GM18870 (cell line): ENCODE measurements around the gene DNAJA4.

ENCODE experiments used
- ATAC-seq: cut with Tn5 transposase; IDR thresholded peaks from one replicate; pipeline ENCODE4 v1.9.1; 2021; ENCODE audit warnings: moderate library complexity; ENCODE audit not compliant: unreplicated experiment

DNAJA4 gene

DNA sequence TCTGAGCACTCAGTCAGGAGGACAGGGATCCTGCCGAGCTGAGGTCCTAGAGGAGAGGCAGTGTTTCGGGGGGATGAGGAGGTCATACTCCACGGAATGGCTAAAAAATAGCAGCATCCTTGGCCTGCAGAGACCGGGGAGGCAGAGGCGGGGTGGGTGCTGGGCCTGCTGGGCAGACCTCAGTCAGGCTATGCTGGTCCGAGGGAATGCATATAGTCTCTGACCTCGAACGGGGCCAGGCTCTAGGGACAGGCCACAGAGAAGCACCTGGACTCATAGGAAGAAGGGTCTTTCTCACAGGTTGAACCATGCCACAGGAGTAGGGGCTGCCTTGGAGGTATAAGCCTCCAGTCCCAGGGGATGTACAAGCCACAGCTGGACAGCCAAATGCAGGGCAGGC lies 49.0 kb downstream of the DNAJA4 start:
- ATAC-seq = no peak

DNA sequence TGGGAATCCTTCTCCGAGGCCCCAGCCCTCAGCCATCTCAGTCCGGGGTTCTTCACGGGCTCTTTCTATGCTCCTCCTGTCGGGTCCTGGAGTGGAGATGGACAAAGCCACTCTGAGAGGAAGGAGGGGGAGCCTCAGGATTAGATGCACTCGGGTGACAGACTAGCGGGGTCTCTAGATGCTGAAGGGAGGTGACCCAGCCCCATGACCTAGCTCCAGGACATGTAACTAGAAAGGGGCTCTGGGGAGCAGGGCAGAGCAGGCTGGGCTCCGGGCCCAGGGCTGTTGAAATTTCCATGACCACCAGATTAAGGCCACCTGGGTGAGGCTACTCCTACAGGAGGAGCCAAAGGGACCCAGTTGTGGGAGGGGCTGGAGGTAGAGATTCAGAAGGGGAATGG lies 49.8 kb downstream of the DNAJA4 start:
- no peak for ATAC-seq

DNA sequence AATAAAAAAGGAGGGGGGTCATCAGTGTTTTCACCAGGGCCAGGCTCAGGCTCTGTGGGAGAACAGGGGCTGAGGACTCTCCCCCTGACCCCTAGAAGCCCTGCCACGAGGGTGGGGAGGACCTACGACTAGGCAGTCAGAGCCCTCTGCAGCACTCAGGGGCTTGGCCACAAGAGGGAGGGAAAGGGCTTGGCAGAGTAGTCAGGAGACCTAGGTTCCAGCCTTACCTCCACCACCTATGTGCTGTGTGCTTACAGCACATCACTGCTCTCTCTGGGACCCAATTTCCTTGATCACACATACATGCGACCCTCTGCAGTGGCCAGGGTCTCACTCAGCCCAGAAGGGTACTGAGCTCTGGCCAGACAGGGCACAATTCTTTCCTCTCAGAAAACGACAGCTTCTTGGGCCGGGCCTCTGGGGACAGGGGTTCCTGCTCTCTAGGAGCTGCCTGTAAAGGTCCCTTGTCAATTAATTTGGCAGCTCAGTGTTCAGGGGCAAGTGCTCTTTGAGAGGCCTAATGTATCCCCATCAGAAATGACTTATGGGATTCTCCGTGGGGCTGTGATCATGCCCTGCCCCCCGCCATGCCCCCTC lies 51.4 kb downstream of the DNAJA4 start:
- ATAC-seq = no peak

- ATAC-seq = no peak
These were observed 52.1 kb downstream of the DNAJA4 start for GRCh38 chr15:78316283-78317083.

GRCh38 chr15:78317145-78317836 lies 52.9 kb downstream of the DNAJA4 start:
- no peak for ATAC-seq

DNA sequence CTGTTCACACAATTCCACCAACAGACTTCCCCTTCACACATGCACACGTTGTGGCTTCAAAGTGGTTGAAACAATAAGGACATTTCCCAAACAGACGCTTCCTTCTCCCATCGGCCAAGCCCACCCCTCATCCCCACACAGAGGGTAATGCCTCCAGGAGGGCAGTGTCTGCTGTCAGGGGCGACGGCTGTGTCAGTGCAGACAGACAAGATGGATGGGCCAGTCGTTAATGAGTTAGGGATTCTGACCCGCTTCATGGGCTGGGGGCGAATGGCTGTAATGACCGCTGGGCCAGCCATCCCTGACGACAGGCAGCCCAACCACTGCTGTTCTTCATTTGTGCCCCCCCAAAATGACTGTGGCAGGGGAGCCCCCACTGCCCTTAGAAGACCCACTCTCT lies 55.2 kb downstream of the DNAJA4 start:
- no peak for ATAC-seq

DNA sequence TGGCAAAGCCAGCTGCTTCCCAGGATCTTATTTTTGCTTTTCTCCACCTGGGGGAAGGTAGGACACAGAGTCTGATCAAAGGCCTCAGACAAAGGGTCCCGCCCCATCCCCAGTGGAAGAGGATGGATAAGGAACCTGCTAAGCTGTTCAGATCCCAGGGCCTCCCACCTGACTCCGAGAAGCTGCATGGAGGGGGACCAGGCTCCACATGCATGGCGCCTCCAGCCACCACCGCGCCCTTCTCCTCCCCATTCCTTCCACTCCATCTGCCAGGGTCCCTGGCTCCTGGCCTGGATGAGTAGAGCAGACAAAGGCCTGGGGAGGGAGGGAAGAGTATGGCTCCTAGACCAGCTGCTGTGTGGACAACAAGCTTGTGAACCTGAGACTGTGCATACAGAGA lies 55.8 kb downstream of the DNAJA4 start:
- no peak for ATAC-seq

GRCh38 chr15:78321041-78321570 lies 56.7 kb downstream of the DNAJA4 start:
- ATAC-seq = no peak

- no peak for ATAC-seq
These were observed 57.4 kb downstream of the DNAJA4 start for GRCh38 chr15:78321786-78322185.

- no peak for ATAC-seq
These were observed 57.9 kb downstream of the DNAJA4 start for GRCh38 chr15:78322243-78322642.

DNA sequence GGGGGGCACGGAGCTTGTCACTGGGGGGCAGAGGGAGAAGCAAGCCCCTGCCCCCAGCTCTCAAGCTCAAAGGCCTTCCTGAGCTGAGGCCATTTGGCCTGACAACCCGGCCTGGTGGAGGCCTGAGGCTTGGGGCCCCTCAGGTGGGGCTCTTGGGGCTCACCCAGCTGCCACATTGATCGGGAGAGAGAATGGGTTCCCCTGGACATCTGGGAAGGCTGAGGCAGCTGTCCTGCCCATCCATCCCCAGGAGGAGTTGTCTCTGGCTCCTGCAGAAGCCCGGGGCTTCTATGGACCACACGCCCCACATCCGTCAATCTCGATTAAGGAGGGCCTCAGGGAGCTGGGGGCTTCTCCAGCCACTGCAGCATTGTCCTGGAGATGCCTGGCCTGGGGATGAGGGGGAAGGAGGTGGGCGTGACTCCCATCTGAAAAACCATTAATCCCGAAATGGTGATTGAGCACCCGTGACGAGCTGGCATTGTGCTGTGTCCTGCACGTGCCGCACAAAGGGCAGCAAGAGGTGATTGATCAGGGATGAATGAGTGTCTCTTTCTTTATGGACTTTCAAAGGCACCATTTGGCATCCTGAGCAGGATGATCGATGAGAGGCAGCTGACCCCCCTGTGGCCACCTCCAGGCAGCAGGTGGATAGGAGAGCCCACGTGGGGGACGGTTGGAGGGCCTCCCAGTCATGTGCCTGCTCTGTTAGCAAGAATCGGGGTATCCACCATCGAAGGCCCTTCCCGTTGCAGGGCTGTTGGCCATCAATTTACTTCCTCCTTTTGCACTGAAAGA lies 58.6 kb downstream of the DNAJA4 start:
- ATAC-seq = no peak

DNA sequence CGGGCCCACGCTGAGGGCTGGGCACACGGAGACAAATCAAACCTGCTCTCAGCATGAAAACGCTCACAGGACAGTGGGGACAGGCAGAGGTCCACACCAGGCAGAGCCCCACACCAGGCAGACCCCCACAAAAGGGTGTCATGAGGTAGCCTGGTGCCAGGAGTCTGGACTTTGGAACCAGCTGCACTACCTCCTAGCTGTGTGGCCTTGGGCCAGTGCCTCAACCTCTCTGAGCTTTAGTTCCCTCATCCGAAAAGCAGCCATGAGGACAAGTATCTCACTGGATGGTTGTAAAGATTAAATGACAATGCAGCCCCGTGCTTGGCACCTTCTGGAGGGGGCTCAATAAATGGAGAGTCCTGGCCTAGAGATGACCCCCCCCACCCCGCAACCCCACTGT lies 59.3 kb downstream of the DNAJA4 start:
- ATAC-seq = no peak

- ATAC-seq = no peak
These were observed 59.8 kb downstream of the DNAJA4 start for GRCh38 chr15:78324144-78324543.

DNA sequence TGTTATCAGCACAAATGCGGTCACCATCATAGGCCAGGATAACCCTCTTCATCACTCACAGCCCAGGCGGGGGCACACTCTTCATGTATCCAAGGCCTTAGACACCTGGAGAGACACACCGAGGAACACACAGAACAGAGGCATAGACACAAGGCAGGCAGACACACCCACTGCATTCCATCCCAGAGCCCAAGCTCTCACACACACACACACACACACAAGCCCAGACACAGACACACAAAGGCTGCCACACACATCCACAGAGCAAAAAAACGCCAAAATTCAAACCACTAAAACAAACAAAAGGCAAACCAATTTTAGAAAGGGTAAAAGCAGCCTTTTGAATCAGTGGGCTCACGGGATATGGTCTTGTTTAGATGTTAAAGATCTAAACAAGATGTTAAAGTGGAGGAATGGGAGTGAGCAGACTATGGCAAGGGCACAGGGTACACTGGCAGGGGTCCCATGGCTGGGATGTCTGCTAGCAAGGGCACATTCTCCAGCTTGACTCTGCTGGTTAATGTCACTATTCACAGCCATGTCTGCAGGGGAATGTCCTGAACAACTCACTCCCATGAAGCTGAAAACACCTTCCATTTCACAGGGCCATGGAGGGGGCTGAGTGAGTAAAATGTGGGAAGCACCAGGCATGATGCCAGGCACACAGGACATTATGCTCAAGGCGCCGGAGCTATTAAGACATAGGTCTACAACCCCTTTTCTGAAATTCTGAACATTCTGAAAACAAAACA lies 60.9 kb downstream of the DNAJA4 start:
- ATAC-seq = no peak

DNA sequence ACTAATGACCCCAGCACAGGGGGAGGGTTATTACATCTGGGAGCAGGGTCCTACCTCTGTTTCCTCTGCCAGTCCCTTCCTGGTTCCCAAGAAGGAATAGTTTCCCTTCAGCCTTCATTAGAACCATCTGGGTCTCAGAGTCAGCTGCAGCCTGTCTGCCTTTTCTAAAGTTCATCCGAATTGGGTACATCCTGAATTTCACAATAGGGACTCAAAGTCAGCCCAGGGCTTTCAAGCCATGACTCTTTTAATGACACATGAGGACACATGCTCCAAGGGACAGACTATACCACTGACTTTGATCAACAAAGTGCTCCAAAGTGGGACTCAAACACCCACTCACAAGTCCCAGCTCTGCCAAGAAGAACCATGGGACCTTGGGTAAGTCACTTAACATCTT lies 63.1 kb downstream of the DNAJA4 start:
- no peak for ATAC-seq

DNA sequence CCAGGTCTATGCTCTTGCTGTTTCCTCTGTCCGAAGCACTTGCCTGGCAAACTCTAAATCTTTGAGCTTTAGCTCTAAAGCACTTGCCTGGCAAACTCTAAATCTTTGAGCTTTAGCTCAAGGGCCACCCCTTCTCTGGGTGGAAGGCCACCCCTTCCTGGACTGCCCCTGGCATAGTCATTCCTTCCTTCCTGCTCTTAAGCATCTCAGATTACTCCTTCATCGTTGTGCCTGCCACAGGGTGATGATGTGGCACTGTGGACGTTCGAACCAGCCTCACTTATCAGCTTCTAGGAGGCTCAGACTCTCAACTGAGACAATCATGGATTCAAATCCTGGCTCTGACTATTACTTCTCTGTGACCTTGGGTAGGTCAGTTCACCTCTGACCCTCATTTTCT lies 65.3 kb downstream of the DNAJA4 start:
- ATAC-seq = no peak
